Activated T-helper 1 cell treated with anti-CD3 and anti-CD28 coated beads, Interleukin-12 subunit alpha, Interleukin-12 subunit beta, Interleukin-2, Interleukin-4 antibody, amounts not matched to agents 30 ng/mL and 10 ng/mL and 1 ng/mL, durations not matched to agents 14 hours and 24 hours and 36 hours (primary cell): Measurements from ENCODE around the gene PIK3C2B. TPM values are rescaled to one million over a fixed set of nuclear protein-coding genes. Genes with fewer than 3 reads are reported as not detected.

ENCODE experiments used
- DNase-seq: peaks from one replicate; pipeline ENCODE4 v3.0.0; 2021; ENCODE audit warnings: low spot score
- H3K27ac Mint-ChIP-seq: one replicate; pipeline ENCODE4 v1.8.0; 2021; ENCODE audit warnings: mild to moderate bottlenecking, mixed read lengths
- H3K27me3 Mint-ChIP-seq: one replicate; pipeline ENCODE4 v1.8.0; 2022; ENCODE audit warnings: mild to moderate bottlenecking, moderate library complexity, mixed read lengths; ENCODE audit not compliant: insufficient read depth
- H3K36me3 Mint-ChIP-seq: one replicate; pipeline ENCODE4 v1.8.0; 2021; ENCODE audit warnings: low read depth, mixed read lengths
- H3K4me1 Mint-ChIP-seq: one replicate; pipeline ENCODE4 v1.8.0; 2021; ENCODE audit warnings: low read depth, mixed read lengths
- H3K4me3 Mint-ChIP-seq: one replicate; pipeline ENCODE4 v1.8.0; 2021; ENCODE audit warnings: mild to moderate bottlenecking, moderate library complexity, mixed read lengths
- H3K9me3 Mint-ChIP-seq: one replicate; pipeline ENCODE4 v1.8.0; 2021; ENCODE audit warnings: mixed read lengths
- intact Hi-C: fragments of 100-400 bp; cut with micrococcal nuclease; formaldehyde crosslinking; loops from one replicate; pipeline ENCODE4 v1.15.1; 2024
- total RNA-seq: library from RNA; stranded (reverse); gene quantifications from 2 replicates; pipeline ENCODE4 v1.2.3, GENCODE V29; 2022

PIK3C2B gene
- total RNA-seq, 1 donor from 2014 or later: 24.1 TPM

- intact Hi-C loops: no loop called here
- no peak for DNase-seq
- H3K36me3 Mint-ChIP-seq: peaks cover 33% of the 10 kb centered on the region
- H3K27me3 Mint-ChIP-seq: no peaks in the 10 kb centered on the region
- H3K27ac Mint-ChIP-seq: no peak overlapping the region
- H3K4me3 Mint-ChIP-seq: no peak overlapping the region
- peaks cover 20% of the 10 kb centered on the region for H3K4me1 Mint-ChIP-seq
- no peaks in the 10 kb centered on the region for H3K9me3 Mint-ChIP-seq
Measured at GRCh38 chr1:204468766-204469302, 25.8 kb downstream of the PIK3C2B start.

GRCh38 chr1:204468206-204468605, 26.4 kb downstream of the PIK3C2B start:
- no peak for DNase-seq
- intact Hi-C loops: no loop called here
- Mint-ChIP-seq H3K9me3 (no peaks in the 10 kb centered on the region), H3K4me3 (no peak overlapping the region), H3K4me1 (peaks cover 26% of the 10 kb centered on the region), H3K36me3 (peaks cover 39% of the 10 kb centered on the region), H3K27me3 (no peaks in the 10 kb centered on the region), H3K27ac (no peak overlapping the region)

- Mint-ChIP-seq H3K36me3 (peaks cover 42% of the 10 kb centered on the region), H3K27me3 (no peaks in the 10 kb centered on the region), H3K9me3 (no peaks in the 10 kb centered on the region), H3K4me3 (no peak overlapping the region), H3K4me1 (peaks cover 41% of the 10 kb centered on the region), H3K27ac (peak overlapping the region; percentile 31)
- intact Hi-C loops: no loop called here
- DNase-seq: no peak
Measured at GRCh38 chr1:204466416-204467405, 27.9 kb downstream of the PIK3C2B start.

- peak overlapping the region; percentile 65 for H3K27ac Mint-ChIP-seq
- intact Hi-C loops: no loop called here
- peaks cover 42% of the 10 kb centered on the region for H3K36me3 Mint-ChIP-seq
- H3K27me3 Mint-ChIP-seq: no peaks in the 10 kb centered on the region
- no peak overlapping the region for H3K4me3 Mint-ChIP-seq
- no peaks in the 10 kb centered on the region for H3K9me3 Mint-ChIP-seq
- DNase-seq: no peak
- H3K4me1 Mint-ChIP-seq: peaks cover 51% of the 10 kb centered on the region
Measured at GRCh38 chr1:204465546-204466415, 28.8 kb downstream of the PIK3C2B start.

- H3K4me1 Mint-ChIP-seq: peaks cover 61% of the 10 kb centered on the region
- H3K4me3 Mint-ChIP-seq: no peak overlapping the region
- H3K27me3 Mint-ChIP-seq: no peaks in the 10 kb centered on the region
- no peak for DNase-seq
- peak overlapping the region; percentile 83 for H3K27ac Mint-ChIP-seq
- H3K36me3 Mint-ChIP-seq: peaks cover 50% of the 10 kb centered on the region
- no peaks in the 10 kb centered on the region for H3K9me3 Mint-ChIP-seq
- intact Hi-C loops: loop anchor here (1.0 kb wide), 1 partner anchor 30 kb away; the partner anchor contains the start of gene PIK3C2B
Measured at GRCh38 chr1:204464701-204465100, 29.9 kb downstream of the PIK3C2B start.

GRCh38 chr1:204464187-204464631, 30.4 kb downstream of the PIK3C2B start:
- peaks cover 62% of the 10 kb centered on the region for H3K4me1 Mint-ChIP-seq
- no peak for DNase-seq
- intact Hi-C loops: loop anchor here (1.0 kb wide), 1 partner anchor 30 kb away; the partner anchor contains the start of gene PIK3C2B
- H3K9me3 Mint-ChIP-seq: no peaks in the 10 kb centered on the region
- H3K36me3 Mint-ChIP-seq: peaks cover 50% of the 10 kb centered on the region
- H3K27me3 Mint-ChIP-seq: no peaks in the 10 kb centered on the region
- peak overlapping the region; percentile 22 for H3K4me3 Mint-ChIP-seq
- peak overlapping the region; percentile 83 for H3K27ac Mint-ChIP-seq

- peaks cover 51% of the 10 kb centered on the region for H3K36me3 Mint-ChIP-seq
- intact Hi-C loops: loop anchor here (1.0 kb wide), 2 partner anchors 10 to 31 kb away; partner anchors contain the start of gene PIK3C2B
- peaks cover 62% of the 10 kb centered on the region for H3K4me1 Mint-ChIP-seq
- no peaks in the 10 kb centered on the region for H3K9me3 Mint-ChIP-seq
- H3K27me3 Mint-ChIP-seq: no peaks in the 10 kb centered on the region
- no peak for DNase-seq
- H3K27ac Mint-ChIP-seq: no peak overlapping the region
- H3K4me3 Mint-ChIP-seq: no peak overlapping the region
Measured at GRCh38 chr1:204463125-204464060, 31.2 kb downstream of the PIK3C2B start.

- Mint-ChIP-seq H3K27me3 (no peaks in the 10 kb centered on the region), H3K36me3 (peaks cover 53% of the 10 kb centered on the region), H3K27ac (peak overlapping the region; percentile 85), H3K4me1 (peaks cover 62% of the 10 kb centered on the region), H3K4me3 (peak overlapping the region; percentile 61), H3K9me3 (no peaks in the 10 kb centered on the region)
- intact Hi-C loops: no loop called here
- DNase-seq: no peak
Measured at GRCh38 chr1:204462229-204462561, 32.4 kb downstream of the PIK3C2B start.

GRCh38 chr1:204461331-204462228, 33.0 kb downstream of the PIK3C2B start:
- no peak for DNase-seq
- Mint-ChIP-seq H3K36me3 (peaks cover 52% of the 10 kb centered on the region), H3K4me3 (peak overlapping the region; percentile 61), H3K4me1 (peaks cover 62% of the 10 kb centered on the region), H3K27me3 (no peaks in the 10 kb centered on the region), H3K27ac (peak overlapping the region; percentile 85), H3K9me3 (no peaks in the 10 kb centered on the region)
- intact Hi-C loops: no loop called here

GRCh38 chr1:204460346-204460745, 34.3 kb downstream of the PIK3C2B start:
- Mint-ChIP-seq H3K27me3 (no peaks in the 10 kb centered on the region), H3K36me3 (peaks cover 52% of the 10 kb centered on the region), H3K27ac (no peak overlapping the region), H3K4me3 (peak overlapping the region; percentile 11), H3K4me1 (peaks cover 57% of the 10 kb centered on the region), H3K9me3 (no peaks in the 10 kb centered on the region)
- intact Hi-C loops: no loop called here
- DNase-seq: no peak

GRCh38 chr1:204459706-204460105, 34.9 kb downstream of the PIK3C2B start:
- intact Hi-C loops: no loop called here
- DNase-seq: no peak
- Mint-ChIP-seq H3K4me3 (no peak overlapping the region), H3K4me1 (peaks cover 50% of the 10 kb centered on the region), H3K36me3 (peaks cover 47% of the 10 kb centered on the region), H3K27ac (no peak overlapping the region), H3K9me3 (no peaks in the 10 kb centered on the region), H3K27me3 (no peaks in the 10 kb centered on the region)
